Karpas-422 (cell line): ENCODE data around the gene SENP5. TPM values are rescaled to one million over a fixed set of nuclear protein-coding genes. Genes with fewer than 3 reads are reported as not detected.
"Not testable (repeated sequence)": the region's sequence is repeated elsewhere in the genome, so short reads cannot be mapped to it uniquely, and the experiment has no call there.

ENCODE experiments used
- DNase-seq: peaks from one replicate; pipeline ENCODE4 v3.0.0-alpha.2; 2015
- H2AFZ ChIP-seq: fragments of 200-600 bp; sonication (generic); 2 replicates; pipeline ENCODE4 v1.6.1; 2014; ENCODE audit warnings: antibody characterized with exemption, low read length, mixed read lengths
- H3K27ac ChIP-seq: fragments of 200-600 bp; sonication (generic); 2 replicates; pipeline ENCODE4 v1.5.1; 2014; ENCODE audit warnings: mild to moderate bottlenecking, low read length, moderate library complexity
- H3K27me3 ChIP-seq: fragments of 200-600 bp; sonication (generic); 2 replicates; pipeline ENCODE4 v1.6.1; 2014; ENCODE audit warnings: low read length, mixed read lengths
- H3K36me3 ChIP-seq: fragments of 200-600 bp; sonication (generic); 2 replicates; pipeline ENCODE4 v1.6.1; 2014; ENCODE audit warnings: low read length, mixed read lengths; ENCODE audit not compliant: insufficient read depth
- H3K4me1 ChIP-seq: fragments of 200-600 bp; sonication (generic); 2 replicates; pipeline ENCODE4 v1.6.1; 2014; ENCODE audit warnings: mild to moderate bottlenecking, low read length, mixed read lengths
- H3K4me2 ChIP-seq: fragments of 200-600 bp; sonication (generic); 2 replicates; pipeline ENCODE4 v1.6.1; 2014; ENCODE audit warnings: low read length, low read depth, mild to moderate bottlenecking; ENCODE audit not compliant: poor library complexity, severe bottlenecking
- H3K4me3 ChIP-seq: fragments of 200-600 bp; sonication (generic); 2 replicates; pipeline ENCODE4 v1.5.1; 2014; ENCODE audit warnings: mild to moderate bottlenecking, antibody characterized with exemption, low read length, mixed read lengths
- H3K79me2 ChIP-seq: fragments of 200-600 bp; sonication (generic); 2 replicates; pipeline ENCODE4 v1.6.1; 2014; ENCODE audit warnings: mild to moderate bottlenecking, low read length, mixed read lengths
- H3K9ac ChIP-seq: fragments of 200-600 bp; sonication (generic); 2 replicates; pipeline ENCODE4 v1.6.0; 2014; ENCODE audit warnings: low read length
- H3K9me2 ChIP-seq: fragments of 200-600 bp; sonication (generic), shearing (Covaris generic); replicated peaks from 2 replicates; pipeline ENCODE4 v1.6.0; 2014; ENCODE audit warnings: mild to moderate bottlenecking, low read length, moderate library complexity; ENCODE audit not compliant: insufficient read depth
- H3K9me3 ChIP-seq: fragments of 300-700, 200-600 bp; sonication (generic); 2 replicates; pipeline ENCODE4 v1.6.1; 2014; ENCODE audit warnings: low read length, mixed read lengths
- H4K20me1 ChIP-seq: fragments of 200-600 bp; sonication (generic); 2 replicates; pipeline ENCODE4 v1.6.1; 2014; ENCODE audit warnings: mild to moderate bottlenecking, antibody characterized with exemption, low read length, low read depth; ENCODE audit not compliant: insufficient read depth
- total RNA-seq: library from RNA; depleted of rRNA; stranded (reverse); fragments of >200 nt; shearing (Covaris generic); gene quantifications from 2 replicates; pipeline ENCODE4 v1.2.3, GENCODE V29; 2014; ENCODE audit warnings: low replicate concordance; rRNA removed

The SENP5 gene
- total RNA-seq = 53.8 and 73.3 TPM in 2 replicates

- peaks cover 12% of the 10 kb centered on the region for H3K36me3 ChIP-seq
- DNase-seq = peak; percentile 98
- peak within 1 kb of the TSS; percentile 49 for H2AFZ ChIP-seq
- H3K9me2 ChIP-seq = no peaks in the 10 kb centered on the region
- peak within 1 kb of the TSS; percentile 32; the same call in 1 of the 2 replicates for H3K27ac ChIP-seq
- H3K27me3 ChIP-seq = no peaks in the 10 kb centered on the region
- peak within 1 kb of the TSS; percentile 94 for H3K4me2 ChIP-seq
- no peaks in the 10 kb centered on the region for H3K9me3 ChIP-seq
- peak within 1 kb of the TSS; percentile 85 for H3K4me3 ChIP-seq
- peak within 1 kb of the TSS; percentile 82 for H3K9ac ChIP-seq
- H4K20me1 ChIP-seq = peaks cover 26% of the 10 kb centered on the region; the same call in 1 of the 2 replicates
- peaks cover 50% of the 10 kb centered on the region for H3K79me2 ChIP-seq
- peaks cover 37% of the 10 kb centered on the region for H3K4me1 ChIP-seq
Observed at GRCh38 chr3:196867507-196868296, at the start of gene SENP5. TSS of gene SENP5 (plus strand) at chr3:196867920. CDS start at chr3:196885182, 17,262 bp downstream.

- H3K27ac ChIP-seq = no peak overlapping the region
- DNase-seq = no peak
- no peaks in the 10 kb centered on the region for H3K9me3 ChIP-seq
- no peak overlapping the region for H3K9ac ChIP-seq
- peaks cover 13% of the 10 kb centered on the region; the same call in 1 of the 2 replicates for H3K79me2 ChIP-seq
- H4K20me1 ChIP-seq = no peaks in the 10 kb centered on the region
- H2AFZ ChIP-seq = no peak overlapping the region
- H3K4me1 ChIP-seq = no peaks in the 10 kb centered on the region
- no peaks in the 10 kb centered on the region for H3K27me3 ChIP-seq
- H3K4me3 ChIP-seq = no peak overlapping the region
- H3K36me3 ChIP-seq = peaks cover 66% of the 10 kb centered on the region
- no peak overlapping the region for H3K4me2 ChIP-seq
- no peaks in the 10 kb centered on the region for H3K9me2 ChIP-seq
Observed at GRCh38 chr3:196821806-196822355, 45.8 kb upstream of the SENP5 start.

- not testable (repeated sequence) for H3K9me3 ChIP-seq, DNase-seq
Observed at GRCh38 chr3:196829651-196830050, 38.1 kb upstream of the SENP5 start.

GRCh38 chr3:196835086-196835485, 32.6 kb upstream of the SENP5 start:
- no peak for DNase-seq
- H3K27ac ChIP-seq = no peak overlapping the region

More at GRCh38 chr3:196829651-196830050, 38.1 kb upstream of the SENP5 start:
- not testable (repeated sequence) for H3K79me2 ChIP-seq, H3K4me2 ChIP-seq, H3K27me3 ChIP-seq, H3K4me1 ChIP-seq, H4K20me1 ChIP-seq, H2AFZ ChIP-seq, H3K27ac ChIP-seq, H3K9ac ChIP-seq, H3K4me3 ChIP-seq, H3K9me2 ChIP-seq
- peaks cover 12% of the 10 kb centered on the region; the same call in 1 of the 2 replicates for H3K36me3 ChIP-seq

GRCh38 chr3:196836626-196837025, 31.1 kb upstream of the SENP5 start:
- H3K4me1 ChIP-seq, H3K9ac ChIP-seq, H3K36me3 ChIP-seq, H3K4me2 ChIP-seq, H3K9me2 ChIP-seq, H2AFZ ChIP-seq, H3K4me3 ChIP-seq, H3K79me2 ChIP-seq, H3K27ac ChIP-seq, DNase-seq, H3K9me3 ChIP-seq, H4K20me1 ChIP-seq, H3K27me3 ChIP-seq: not testable (repeated sequence)

More at GRCh38 chr3:196835086-196835485, 32.6 kb upstream of the SENP5 start:
- Histone ChIP-seq H2AFZ (no peak overlapping the region), H4K20me1 (no peaks in the 10 kb centered on the region), H3K9ac (no peak overlapping the region), H3K9me2 (no peaks in the 10 kb centered on the region), H3K27me3 (no peaks in the 10 kb centered on the region), H3K4me1 (no peaks in the 10 kb centered on the region), H3K4me2 (no peak overlapping the region), H3K36me3 (peaks cover 6% of the 10 kb centered on the region; the same call in 1 of the 2 replicates), H3K9me3 (no peaks in the 10 kb centered on the region), H3K79me2 (no peaks in the 10 kb centered on the region), H3K4me3 (no peak overlapping the region)

GRCh38 chr3:196837819-196838420, 29.8 kb upstream of the SENP5 start:
- Histone ChIP-seq H3K4me2 (no peak overlapping the region), H3K9me2 (no peaks in the 10 kb centered on the region), H3K27me3 (no peaks in the 10 kb centered on the region), H3K4me1 (peaks cover 3% of the 10 kb centered on the region; the same call in 1 of the 2 replicates), H3K79me2 (no peaks in the 10 kb centered on the region), H3K27ac (no peak overlapping the region), H4K20me1 (no peaks in the 10 kb centered on the region), H3K9ac (no peak overlapping the region), H3K36me3 (no peaks in the 10 kb centered on the region), H3K4me3 (no peak overlapping the region), H2AFZ (no peak overlapping the region), H3K9me3 (no peaks in the 10 kb centered on the region)
- DNase-seq = peak; percentile 92

GRCh38 chr3:196839351-196839750, 28.4 kb upstream of the SENP5 start:
- not testable (repeated sequence) for H3K36me3 ChIP-seq, H3K9me2 ChIP-seq, H3K9me3 ChIP-seq, H3K27me3 ChIP-seq, H3K9ac ChIP-seq, DNase-seq, H3K79me2 ChIP-seq, H3K4me2 ChIP-seq, H3K4me1 ChIP-seq, H4K20me1 ChIP-seq, H3K4me3 ChIP-seq, H3K27ac ChIP-seq, H2AFZ ChIP-seq
